B cell (primary cell): Measurements from ENCODE around the gene SLC9A9. TPM values are rescaled to one million over a fixed set of nuclear protein-coding genes. Genes with fewer than 3 reads are reported as not detected.
A peak's percentile ranks its signal among the peaks of the same experiment; 100 is the strongest.

Experiments
- ATAC-seq: fragments of 200-7000 bp; cut with Tn5 transposase; one replicate; pipeline ENCODE4 v1.10.0; 2021; ENCODE audit warnings: low read depth, mild to moderate bottlenecking, moderate number of reproducible peaks, moderate library complexity
- CTCF ChIA-PET: fragments of 350-600 bp; sonication (Branson Sonifier 250); formaldehyde crosslinking; loops from one replicate; lab custom pipeline; 2021; ENCODE audit warnings: antibody characterized with exemption, inconsistent platforms; lab: Charles Lee
- POLR2A ChIA-PET: fragments of 350-600 bp; sonication (Branson Sonifier 250); formaldehyde crosslinking; loops from one replicate; lab custom pipeline; 2021; ENCODE audit warnings: antibody characterized with exemption; lab: Charles Lee
- DNase-seq: peaks from one replicate; pipeline ENCODE4 v3.0.0; 2013
- H2AFZ ChIP-seq: 2 replicates; pipeline ENCODE4 v1.6.1; 2012; ENCODE audit warnings: mild to moderate bottlenecking, low read depth, low read length; ENCODE audit not compliant: insufficient read depth, poor library complexity, severe bottlenecking
- H3K27ac ChIP-seq, 2 donors: 1 replicate in 1 of 2; 2 replicates in 1 of 2; pipeline ENCODE4 v1.5.1; 2012 to 2013; ENCODE audit warnings: low read length in 2 of 2, mild to moderate bottlenecking in 2 of 2, moderate library complexity in 1 of 2
- H3K27me3 ChIP-seq, 4 experiments: fragments of 200-600 bp in 1 of 4; sonication (generic) in 1 of 4; replicated peaks in 1 of 4; 1 replicate in 2 of 4; 2 replicates in 2 of 4; pipeline versions ENCODE4 v1.6.1 to v1.7.0; 2013 to 2016; ENCODE audit warnings: low read length in 3 of 4, mild to moderate bottlenecking in 2 of 4, mixed read lengths in 1 of 4, moderate library complexity in 1 of 4; ENCODE audit not compliant: insufficient read depth in 4 of 4, control insufficient read depth in 3 of 4; ENCODE audit errors: control extremely low read depth in 1 of 4
- H3K36me3 ChIP-seq, 2 experiments: replicated peaks in 1 of 2; 1 replicate in 1 of 2; 2 replicates in 1 of 2; pipeline versions ENCODE4 v1.6.1 to v1.7.1; 2013; ENCODE audit warnings: low read length in 1 of 2; ENCODE audit not compliant: insufficient read depth in 2 of 2, control insufficient read depth in 1 of 2; ENCODE audit errors: control extremely low read depth in 1 of 2, extremely low read depth in 1 of 2
- H3K4me1 ChIP-seq, 2 donors: fragments of 200-600 bp in 1 of 2; sonication (generic) in 1 of 2; 1 replicate in 1 of 2; 2 replicates in 1 of 2; pipeline versions ENCODE4 v1.5.1 to v1.6.1; 2013 to 2017; ENCODE audit warnings: low read length in 2 of 2; ENCODE audit not compliant: control insufficient read depth in 2 of 2, insufficient read depth in 2 of 2
- H3K4me2 ChIP-seq: replicated peaks from 2 replicates; pipeline ENCODE3; 2012; ENCODE audit warnings: mild to moderate bottlenecking, low read depth, low read length; ENCODE audit not compliant: poor library complexity, severe bottlenecking
- H3K4me3 ChIP-seq, 5 experiments: fragments of 200-600 bp in 1 of 5; sonication (generic) in 1 of 5; 1 replicate in 3 of 5; 2 replicates in 2 of 5; pipeline versions ENCODE4 v1.5.1 to v1.7.0; 2011 to 2016; ENCODE audit warnings: low read length in 4 of 5, mild to moderate bottlenecking in 4 of 5, low read depth in 2 of 5, control low read depth in 1 of 5, moderate library complexity in 1 of 5; ENCODE audit not compliant: insufficient read depth in 1 of 5; ENCODE audit errors: control extremely low read depth in 1 of 5, extremely low read depth in 1 of 5
- H3K79me2 ChIP-seq: fragments of 200-600 bp; sonication (generic); one replicate; pipeline ENCODE4 v1.6.0; 2016; ENCODE audit warnings: low read length; ENCODE audit not compliant: control insufficient read depth, insufficient read depth
- H3K9ac ChIP-seq: fragments of 200-600 bp; sonication (generic); 2 replicates; pipeline ENCODE4 v1.6.1; 2017; ENCODE audit warnings: mild to moderate bottlenecking, low read length, moderate library complexity
- H3K9me3 ChIP-seq, 3 donors: one replicate each; pipeline versions ENCODE4 v1.6.1 to v1.7.1; 2013; ENCODE audit warnings: low read length in 2 of 3; ENCODE audit not compliant: control insufficient read depth in 2 of 3, insufficient read depth in 1 of 3; ENCODE audit errors: control extremely low read depth in 1 of 3
- H4K20me1 ChIP-seq: 2 replicates; pipeline ENCODE4 v1.6.0; 2012; ENCODE audit warnings: mild to moderate bottlenecking, low read length; ENCODE audit not compliant: insufficient read depth, control insufficient read depth, poor library complexity, severe bottlenecking
- H3K27ac Mint-ChIP-seq: one replicate; pipeline ENCODE4 v1.8.0; 2021; ENCODE audit warnings: mixed read lengths
- H3K27me3 Mint-ChIP-seq: one replicate; pipeline ENCODE4 v1.8.0; 2021; ENCODE audit warnings: mixed read lengths
- H3K4me1 Mint-ChIP-seq: one replicate; pipeline ENCODE4 v1.8.0; 2021; ENCODE audit warnings: mixed read lengths
- H3K4me3 Mint-ChIP-seq: one replicate; pipeline ENCODE4 v1.8.0; 2021; ENCODE audit warnings: mixed read lengths
- H3K9me3 Mint-ChIP-seq: one replicate; pipeline ENCODE4 v1.8.0; 2022; ENCODE audit warnings: mixed read lengths; ENCODE audit not compliant: insufficient read depth
- CTCF ChIP-seq: fragments of 200-600 bp; IDR thresholded peaks from one replicate; pipeline ENCODE4 v1.8.0; 2022; ENCODE audit warnings: antibody characterized with exemption, mild to moderate bottlenecking
- EZH2 ChIP-seq: IDR thresholded peaks from 2 replicates; pipeline ENCODE4 v1.6.1; 2012; ENCODE audit warnings: borderline replicate concordance, low read depth, mild to moderate bottlenecking, moderate library complexity, low read length; ENCODE audit not compliant: insufficient read depth, poor library complexity, severe bottlenecking
- WGBS: methylation state at CpG from one replicate; pipeline ENCODE4 v1.1.5; 2013; ENCODE audit warnings: missing lambda C conversion rate; ENCODE audit not compliant: insufficient coverage; 5-methylcytosine and 5-hydroxymethylcytosine counted together
- intact Hi-C: fragments of 100-400 bp; cut with micrococcal nuclease; formaldehyde crosslinking; loops from one replicate; pipeline ENCODE4 v1.10.0; 2022
- polyA plus RNA-seq: library from polyadenylated mRNA; depleted of rRNA; stranded (reverse); fragments of >200 nt; gene quantifications from 2 replicates; pipeline ENCODE4 v1.2.3, GENCODE V29; 2012
- total RNA-seq, 2 donors: library from RNA; stranded (reverse); fragments of 120-200 nt in 1 of 2; gene quantifications; 1 replicate in 1 of 2; 2 replicates in 1 of 2; pipeline versions ENCODE4 v1.2.3 to v1.2.4, GENCODE V29; 2013 to 2022

SLC9A9 gene
- total and polyA plus RNA-seq, 2 donors (not counting 1 experiment from before 2014, with no cell fraction given), result 7.7 to 17.3 TPM

GRCh38 chr3:143819890-143820289 lies 28.4 kb downstream of the SLC9A9 start:
- no peaks in the 10 kb centered on the region for H3K36me3 ChIP-seq
- peaks cover 4% of the 10 kb centered on the region for H3K79me2 ChIP-seq
- no peak for ATAC-seq
- H3K4me1 ChIP-seq, result peaks cover 10 to 15% of the 10 kb centered on the region in 2 donors
- TF ChIP-seq CTCF (no peak), EZH2 (no peak)
- no peak overlapping the region for H3K4me2 ChIP-seq
- peaks cover 0 to 2% (median 0%) of the 10 kb centered on the region in 3 donors for H3K9me3 ChIP-seq
- Mint-ChIP-seq H3K4me1 (peaks cover 22% of the 10 kb centered on the region), H3K9me3 (no peaks in the 10 kb centered on the region), H3K4me3 (no peak overlapping the region), H3K27me3 (no peaks in the 10 kb centered on the region), H3K27ac (no peak overlapping the region)
- intact Hi-C loops, result no loop called here
- no peak overlapping the region for H3K27ac ChIP-seq
- ChIA-PET POLR2A (no interaction called here), CTCF (no interaction called here)
- DNase-seq, result no peak
- H3K4me3 ChIP-seq, result no peak overlapping the region
- H2AFZ ChIP-seq, result no peak overlapping the region
- WGBS, result 100% methylated on average over 1 of the region's 1 CpG
- no peaks in the 10 kb centered on the region for H3K27me3 ChIP-seq
- no peak overlapping the region for H3K9ac ChIP-seq
- H4K20me1 ChIP-seq, result no peaks in the 10 kb centered on the region

- ATAC-seq (no peak), DNase-seq (no peak)
- Histone ChIP-seq H3K4me1 (peaks cover 32 to 38% of the 10 kb centered on the region in 2 donors), H3K27ac (no peak overlapping the region), H3K27me3 (no peaks in the 10 kb centered on the region), H3K4me3 (no peak overlapping the region), H3K9ac (no peak overlapping the region), H4K20me1 (no peaks in the 10 kb centered on the region), H3K9me3 (peaks cover 0 to 2% (median 0%) of the 10 kb centered on the region in 3 donors), H3K4me2 (peak overlapping the region; percentile 5), H3K36me3 (no peaks in the 10 kb centered on the region), H2AFZ (no peak overlapping the region), H3K79me2 (peaks cover 4% of the 10 kb centered on the region)
- no CpG with 5 or more reads among the region's 3 CpGs for WGBS
- no peak for TF ChIP-seq EZH2
- intact Hi-C loops, result no loop called here
- H3K4me3 Mint-ChIP-seq, result peak overlapping the region; percentile 24
- no peaks in the 10 kb centered on the region for H3K27me3 Mint-ChIP-seq
- no peaks in the 10 kb centered on the region for H3K9me3 Mint-ChIP-seq
- peaks cover 47% of the 10 kb centered on the region for H3K4me1 Mint-ChIP-seq
- H3K27ac Mint-ChIP-seq, result peak overlapping the region; percentile 37
- POLR2A ChIA-PET, result no interaction called here
- CTCF ChIA-PET, result no interaction called here
Observed at GRCh38 chr3:143814443-143814889, 33.8 kb downstream of the SLC9A9 start.
